ENCODE results near the gene SLC9A5. TPM values are rescaled to one million over a fixed set of nuclear protein-coding genes. Genes with fewer than 3 reads are reported as not detected.

The SLC9A5 gene
- total RNA-seq, result 0.32 and 0.82 TPM in 2 replicates

DNA sequence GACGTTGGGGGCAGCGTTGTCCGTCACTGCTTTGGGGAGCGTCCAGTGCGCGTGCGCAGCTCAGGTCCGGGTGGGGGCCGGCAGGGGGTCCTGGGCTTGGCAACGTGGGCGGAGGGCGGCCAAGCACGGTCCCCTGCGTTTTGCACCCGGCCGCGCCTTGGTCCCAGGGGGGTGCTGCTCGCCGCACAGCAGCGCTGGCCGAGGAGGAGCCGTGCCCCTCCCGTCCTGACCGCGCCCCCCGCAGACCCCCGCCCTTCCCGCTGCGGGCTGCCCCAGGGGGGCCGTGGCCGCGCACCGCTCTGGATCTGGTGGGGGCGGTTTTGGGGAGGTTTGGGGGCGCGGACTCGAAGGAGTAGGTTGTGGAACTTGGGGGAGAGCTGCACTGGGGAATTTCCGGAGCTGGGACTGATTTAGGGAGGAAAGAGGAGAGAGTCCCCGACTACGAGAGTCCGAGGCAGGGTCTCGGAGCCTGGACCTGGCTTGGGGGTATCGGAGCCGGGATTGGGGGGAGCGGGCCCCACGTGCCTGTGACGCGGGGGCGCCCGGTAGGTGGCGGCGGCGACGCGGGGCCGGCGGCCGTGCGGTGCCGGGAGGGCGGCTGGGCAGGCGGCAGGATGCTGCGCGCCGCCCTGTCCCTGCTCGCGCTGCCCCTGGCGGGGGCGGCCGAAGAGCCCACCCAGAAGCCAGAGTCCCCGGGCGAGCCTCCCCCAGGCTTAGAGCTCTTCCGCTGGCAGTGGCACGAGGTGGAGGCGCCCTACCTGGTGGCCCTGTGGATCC is at the start of gene SLC9A5:
Gene SLC9A5, plus strand, starts transcription at position 579 of the 777 bp plus-strand sequence. Its CDS starts 36 bp downstream, at position 615.

DNA sequence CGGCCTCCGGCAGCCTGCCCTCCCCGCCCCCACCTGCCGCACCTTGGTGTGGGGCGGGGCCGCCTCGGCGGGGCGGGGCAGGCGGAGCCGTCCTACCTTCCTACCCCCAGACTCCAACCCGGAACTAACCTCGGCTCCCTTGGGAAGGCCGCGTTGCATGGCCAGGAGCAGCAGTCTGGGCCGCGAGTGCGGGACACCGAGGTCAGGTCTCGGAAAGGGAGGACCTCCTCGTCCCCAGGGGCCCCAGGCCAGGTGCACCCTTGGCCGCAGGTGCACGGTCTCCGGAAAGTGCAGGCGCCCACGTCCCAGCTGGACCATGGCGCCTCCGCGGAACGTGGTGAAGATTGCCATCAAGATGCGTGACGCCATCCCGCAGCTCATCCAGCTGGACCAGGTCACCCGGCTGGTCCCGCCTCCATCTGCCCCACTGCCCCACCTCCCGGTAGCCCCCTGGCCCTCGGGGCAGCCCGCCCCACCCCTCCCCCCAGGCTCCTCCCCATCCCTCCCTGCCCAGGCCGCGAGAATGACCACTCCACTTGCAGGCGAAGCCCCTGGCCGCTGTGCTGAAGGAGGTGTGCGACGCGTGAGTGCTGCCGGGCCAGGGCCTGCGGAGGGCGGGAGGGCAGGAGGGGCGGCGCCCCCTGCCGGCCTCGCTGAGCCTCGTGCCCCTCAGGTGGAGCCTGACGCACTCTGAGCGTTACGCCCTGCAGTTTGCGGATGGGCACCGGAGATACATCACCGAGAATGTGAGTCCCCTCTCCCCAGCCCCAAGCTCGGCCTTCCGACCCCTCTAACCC is 49.6 kb upstream of the SLC9A5 start, which contains the start of gene ELMO3:
Gene ELMO3, plus strand, starts transcription at position 121 of the 797 bp plus-strand sequence. Its CDS starts 196 bp downstream, at position 317.

GRCh38 chr16:67226804-67227566 is 21.8 kb upstream of the SLC9A5 start, which contains the start of gene TMEM208:
Gene TMEM208 (plus strand): TSS chr16:67227130. CDS start chr16:67227219, 89 bp downstream.

DNA sequence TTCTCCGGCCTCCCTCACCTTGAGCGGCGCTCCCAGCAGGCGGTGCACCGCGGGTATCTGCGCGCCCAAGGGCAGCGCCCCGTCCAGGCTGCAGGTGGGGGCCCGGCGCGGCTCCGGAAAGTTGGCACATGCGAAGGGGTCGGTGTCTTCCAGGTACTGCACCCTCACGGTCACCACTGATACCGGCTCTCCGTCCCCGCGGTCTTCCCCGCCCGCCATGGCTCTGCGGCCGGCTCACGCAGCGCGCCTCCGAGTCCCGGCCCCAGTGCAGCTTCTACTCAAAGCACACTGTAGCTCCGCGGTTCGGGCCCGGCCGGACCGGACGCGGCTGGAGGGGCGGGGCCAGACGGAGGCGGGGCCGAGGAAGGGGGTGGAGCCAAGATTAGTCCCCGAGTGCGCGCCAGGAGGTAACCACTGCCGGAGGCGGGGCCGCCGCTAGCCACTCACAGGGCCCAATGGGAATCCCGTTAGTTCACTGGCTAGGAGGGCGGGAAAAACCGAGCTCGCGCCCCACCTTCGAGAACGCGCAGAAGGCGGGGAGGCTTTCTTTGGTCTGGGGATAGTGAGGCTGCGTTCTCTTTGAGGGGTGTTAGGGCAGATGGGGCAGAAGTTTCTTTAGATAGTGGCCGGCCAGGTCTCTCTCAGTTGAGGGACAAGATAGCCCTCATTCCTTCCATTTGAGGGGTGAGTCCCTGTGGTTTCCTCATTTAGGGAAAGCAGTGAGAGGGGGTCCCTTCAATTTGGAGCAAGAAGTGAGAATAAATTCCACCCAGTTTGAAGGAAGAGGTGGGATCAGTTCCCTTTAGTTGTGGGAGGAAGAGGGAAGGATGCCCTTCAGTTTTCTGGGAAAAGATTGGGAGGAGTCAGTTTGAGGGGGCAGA is 1.3 kb upstream of the SLC9A5 start, which contains the start of gene FHOD1:
Gene FHOD1, minus strand, starts transcription at position 290 of the 881 bp plus-strand sequence. Its CDS starts 71 bp downstream, at position 219.

DNA sequence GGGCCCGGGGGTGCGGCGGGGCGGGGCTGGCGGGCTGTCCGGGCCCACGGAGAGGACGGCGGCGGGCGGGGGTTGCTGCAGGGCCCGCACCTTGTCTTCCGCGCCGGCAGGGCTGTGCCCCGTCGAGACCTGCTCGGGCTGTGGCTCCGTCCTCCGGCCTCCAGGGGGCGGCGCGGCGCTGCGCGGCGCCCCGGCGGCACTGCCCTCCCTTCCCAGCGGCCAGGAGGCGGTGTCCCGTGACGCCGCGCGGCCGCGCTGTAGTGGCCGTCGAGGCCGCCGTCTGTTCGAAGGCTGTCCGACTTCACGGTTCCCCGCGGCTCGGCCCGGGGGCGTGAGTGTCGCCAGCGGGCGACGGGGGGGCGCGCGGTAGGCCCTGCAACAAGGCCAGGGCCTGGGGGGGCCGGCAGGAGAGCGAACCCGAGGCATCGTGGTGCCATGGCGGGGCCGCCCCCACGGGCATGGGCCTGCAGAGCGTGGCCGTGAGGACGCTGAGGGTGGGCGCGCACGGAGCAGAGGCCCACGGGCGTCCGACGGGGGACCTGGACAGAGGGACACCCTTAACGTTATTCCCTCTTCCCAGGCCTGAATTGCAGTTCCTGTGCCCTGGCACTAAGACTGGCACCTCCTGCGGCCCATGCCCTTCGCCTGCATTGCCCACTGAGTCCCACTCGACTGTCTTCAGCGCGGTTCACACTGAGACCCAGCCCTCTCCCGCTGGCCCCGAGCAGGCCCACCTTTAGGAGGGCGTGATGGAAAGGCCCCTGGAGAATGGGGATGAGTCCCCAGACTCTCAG is 30.7 kb downstream of the SLC9A5 start, which contains the start of gene PLEKHG4:
Gene PLEKHG4, plus strand, starts transcription at position 237 of the 794 bp plus-strand sequence. Its CDS starts 513 bp downstream, at position 750.

Other genes starting within 250 kb of the SLC9A5 start
- gene CBFB, start 219.8 kb upstream of the SLC9A5 start, total RNA-seq, result 70.4 and 113 TPM in 2 replicates
- 7.9 and 22.1 TPM in 2 replicates for gene PHAF1, start 139.0 kb upstream of the SLC9A5 start, total RNA-seq
- 1.3 and 4.0 TPM in 2 replicates for gene B3GNT9, start 98.0 kb upstream of the SLC9A5 start, total RNA-seq
- 12.3 and 15.6 TPM in 2 replicates for gene TRADD, start 89.1 kb upstream of the SLC9A5 start, total RNA-seq
- 4.6 and 5.0 TPM in 2 replicates for gene FBXL8, start 89.0 kb upstream of the SLC9A5 start, total RNA-seq
- gene HSF4, start 84.2 kb upstream of the SLC9A5 start, total RNA-seq, result 1.9 and 4.0 TPM in 2 replicates
- 6.8 and 13.5 TPM in 2 replicates for gene NOL3, start 78.4 kb upstream of the SLC9A5 start, total RNA-seq
- 7.8 and 18.3 TPM in 2 replicates for gene MATCAP1, start 65.0 kb upstream of the SLC9A5 start, total RNA-seq
- 12.8 and 28.3 TPM in 2 replicates for gene EXOC3L1, start 58.8 kb upstream of the SLC9A5 start, total RNA-seq
- gene E2F4, start 56.8 kb upstream of the SLC9A5 start, total RNA-seq, result 45.2 and 81.6 TPM in 2 replicates
- gene ELMO3, start 49.8 kb upstream of the SLC9A5 start, total RNA-seq, result 1.3 and 1.4 TPM in 2 replicates
- 20.3 and 21.5 TPM in 2 replicates for gene TMEM208, start 21.8 kb upstream of the SLC9A5 start, total RNA-seq
- gene FHOD1, start 1.5 kb upstream of the SLC9A5 start, total RNA-seq, result 17.5 and 26.0 TPM in 2 replicates
- gene PLEKHG4, start 30.6 kb downstream of the SLC9A5 start, total RNA-seq, result 7.0 and 11.4 TPM in 2 replicates
- 0.16 TPM in 1 of 2 replicates, not detected in the other for gene KCTD19, start 77.8 kb downstream of the SLC9A5 start, total RNA-seq
- gene LRRC36, start 77.8 kb downstream of the SLC9A5 start, total RNA-seq, result under 0.01 and 0.38 TPM in 2 replicates
- 0.13 TPM in 1 of 2 replicates, not detected in the other for gene TPPP3, start 144.5 kb downstream of the SLC9A5 start, total RNA-seq
- gene ZDHHC1, start 167.5 kb downstream of the SLC9A5 start, total RNA-seq, result 2.8 and 5.6 TPM in 2 replicates
- 0.16 and 0.38 TPM in 2 replicates for gene HSD11B2, start 182.1 kb downstream of the SLC9A5 start, total RNA-seq
- 72.7 and 134 TPM in 2 replicates for gene ATP6V0D1, start 232.2 kb downstream of the SLC9A5 start, total RNA-seq
- not detected in 2 replicates for gene AGRP, start 234.6 kb downstream of the SLC9A5 start, total RNA-seq